Neutrophil (primary cell): ENCODE measurements around the gene SORCS2.

ENCODE experiments used
- H3K27ac ChIP-seq: fragments of 200-600 bp; sonication (generic); 2 replicates; pipeline ENCODE4 v1.5.1; 2016; ENCODE audit warnings: mild to moderate bottlenecking, moderate library complexity
- H3K27me3 ChIP-seq: fragments of 200-600 bp; sonication (generic); 2 replicates; pipeline ENCODE4 v1.6.0; 2016; ENCODE audit warnings: mild to moderate bottlenecking
- H3K36me3 ChIP-seq: fragments of 200-600 bp; sonication (generic); 2 replicates; pipeline ENCODE4 v1.5.1; 2017
- H3K4me1 ChIP-seq, 2 experiments: fragments of 200-600 bp in 1 of 2; sonication (generic) in 1 of 2; 1 replicate in 1 of 2; 2 replicates in 1 of 2; pipeline versions ENCODE4 v1.5.1 to v1.6.1; 2013 to 2016; ENCODE audit warnings: low read depth in 1 of 2, low read length in 1 of 2, mild to moderate bottlenecking in 1 of 2, moderate library complexity in 1 of 2; ENCODE audit not compliant: control insufficient read depth in 1 of 2, insufficient read depth in 1 of 2
- H3K4me3 ChIP-seq, 2 experiments: fragments of 200-600 bp in 1 of 2; sonication (generic) in 1 of 2; 1 replicate in 1 of 2; 2 replicates in 1 of 2; pipeline ENCODE4 v1.5.1; 2013 to 2016; ENCODE audit warnings: low read depth in 1 of 2, low read length in 1 of 2, mild to moderate bottlenecking in 1 of 2, moderate library complexity in 1 of 2
- H3K9me3 ChIP-seq: fragments of 200-600 bp; sonication (generic); 2 replicates; pipeline ENCODE4 v1.5.1; 2016
- TF ChIP-seq, protein P1 (sequence below): fragments of 200-600 bp; sonication (generic); IDR thresholded peaks from 2 replicates; pipeline ENCODE4 v1.5.1; 2016; ENCODE audit warnings: antibody characterized with exemption

SORCS2 gene

DNA sequence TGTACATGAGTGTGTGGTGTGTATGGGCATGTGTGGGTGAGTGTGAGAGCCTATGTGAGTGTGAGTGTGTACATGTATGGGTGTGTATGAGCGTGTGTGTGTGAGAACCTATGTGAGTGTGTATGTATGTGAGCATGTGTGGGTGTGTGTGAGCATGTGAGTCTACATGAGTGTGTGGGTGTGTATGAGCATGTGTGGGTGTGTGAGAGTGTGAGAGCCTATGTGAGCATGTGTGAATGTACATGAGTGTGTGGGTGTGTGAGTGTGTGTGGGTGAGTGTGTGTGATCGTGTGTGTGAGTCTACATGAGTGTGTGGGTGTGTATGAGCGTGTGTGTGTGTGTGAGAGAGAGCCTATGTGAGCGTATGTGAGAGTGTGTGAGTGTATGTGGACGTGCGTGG lies 447.8 kb downstream of the SORCS2 start:
- Histone ChIP-seq H3K9me3 (no peaks in the 10 kb centered on the region), H3K4me1 (peaks cover 44 to 61% of the 10 kb centered on the region in 2 experiments), H3K4me3 (no peak overlapping the region), H3K27ac (no peak overlapping the region), H3K27me3 (no peaks in the 10 kb centered on the region), H3K36me3 (no peaks in the 10 kb centered on the region)
- TF ChIP-seq, protein P1, sequence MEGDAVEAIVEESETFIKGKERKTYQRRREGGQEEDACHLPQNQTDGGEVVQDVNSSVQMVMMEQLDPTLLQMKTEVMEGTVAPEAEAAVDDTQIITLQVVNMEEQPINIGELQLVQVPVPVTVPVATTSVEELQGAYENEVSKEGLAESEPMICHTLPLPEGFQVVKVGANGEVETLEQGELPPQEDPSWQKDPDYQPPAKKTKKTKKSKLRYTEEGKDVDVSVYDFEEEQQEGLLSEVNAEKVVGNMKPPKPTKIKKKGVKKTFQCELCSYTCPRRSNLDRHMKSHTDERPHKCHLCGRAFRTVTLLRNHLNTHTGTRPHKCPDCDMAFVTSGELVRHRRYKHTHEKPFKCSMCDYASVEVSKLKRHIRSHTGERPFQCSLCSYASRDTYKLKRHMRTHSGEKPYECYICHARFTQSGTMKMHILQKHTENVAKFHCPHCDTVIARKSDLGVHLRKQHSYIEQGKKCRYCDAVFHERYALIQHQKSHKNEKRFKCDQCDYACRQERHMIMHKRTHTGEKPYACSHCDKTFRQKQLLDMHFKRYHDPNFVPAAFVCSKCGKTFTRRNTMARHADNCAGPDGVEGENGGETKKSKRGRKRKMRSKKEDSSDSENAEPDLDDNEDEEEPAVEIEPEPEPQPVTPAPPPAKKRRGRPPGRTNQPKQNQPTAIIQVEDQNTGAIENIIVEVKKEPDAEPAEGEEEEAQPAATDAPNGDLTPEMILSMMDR, result no peak

DNA sequence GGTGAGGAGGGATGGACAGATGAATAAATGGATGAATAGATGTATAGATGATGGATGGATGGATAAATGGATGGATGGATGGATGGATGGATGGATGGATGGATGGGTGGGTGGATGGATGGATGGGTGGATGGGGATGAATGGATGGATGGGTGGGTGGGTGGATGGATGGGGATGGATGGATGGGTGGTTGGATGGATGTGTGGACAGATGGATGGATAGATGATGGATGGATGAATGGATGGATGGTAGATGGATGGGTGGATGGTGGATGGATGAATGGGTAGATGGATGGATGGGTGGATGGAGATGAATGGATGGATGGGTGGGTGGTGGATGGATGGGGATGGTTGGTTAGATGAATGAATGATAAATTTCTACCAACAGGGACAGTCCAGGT lies 449.4 kb downstream of the SORCS2 start:
- H3K4me3 ChIP-seq, result no peak overlapping the region
- H3K36me3 ChIP-seq, result no peaks in the 10 kb centered on the region
- H3K27me3 ChIP-seq, result no peaks in the 10 kb centered on the region
- H3K9me3 ChIP-seq, result no peaks in the 10 kb centered on the region
- peaks cover 45 to 64% of the 10 kb centered on the region in 2 experiments for H3K4me1 ChIP-seq
- TF ChIP-seq, protein P1, result no peak
- H3K27ac ChIP-seq, result no peak overlapping the region

DNA sequence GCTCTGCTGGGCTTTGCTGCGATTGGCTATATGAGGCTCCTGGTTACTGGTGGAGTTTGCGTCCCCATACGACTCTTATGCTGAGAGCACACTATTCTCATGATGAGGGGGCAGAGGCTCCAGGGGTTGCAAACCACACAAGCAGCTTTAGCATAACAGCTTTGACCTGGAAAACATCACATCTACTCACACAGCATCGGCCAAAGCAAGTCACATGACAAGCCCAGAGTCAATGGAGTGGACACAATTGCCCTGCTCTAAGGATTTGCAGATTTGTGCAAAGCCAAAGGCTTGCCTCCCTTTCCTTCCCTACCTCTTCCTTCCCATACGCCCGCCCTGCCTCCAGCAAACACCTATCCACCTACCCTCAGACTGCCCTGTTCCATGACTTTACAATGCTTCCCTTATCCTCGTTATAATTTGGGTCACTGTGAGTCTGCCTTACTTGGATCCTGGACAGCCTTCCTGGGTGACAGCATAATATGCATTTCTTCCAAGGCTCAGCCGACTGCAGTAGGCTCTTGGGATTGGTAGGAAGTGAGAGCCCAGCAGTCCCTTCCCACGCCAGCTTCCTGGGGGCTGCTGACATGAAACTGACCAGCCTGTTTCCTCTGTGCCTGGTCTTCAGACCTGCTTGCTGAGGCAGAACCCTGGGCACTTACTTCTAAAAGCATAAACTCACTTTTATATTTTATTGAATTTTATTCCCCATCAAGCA lies 450.6 kb downstream of the SORCS2 start:
- Histone ChIP-seq H3K27me3 (no peaks in the 10 kb centered on the region), H3K4me1 (peaks cover 55 to 71% of the 10 kb centered on the region in 2 experiments)
- TF ChIP-seq, protein P1, result no peak

DNA sequence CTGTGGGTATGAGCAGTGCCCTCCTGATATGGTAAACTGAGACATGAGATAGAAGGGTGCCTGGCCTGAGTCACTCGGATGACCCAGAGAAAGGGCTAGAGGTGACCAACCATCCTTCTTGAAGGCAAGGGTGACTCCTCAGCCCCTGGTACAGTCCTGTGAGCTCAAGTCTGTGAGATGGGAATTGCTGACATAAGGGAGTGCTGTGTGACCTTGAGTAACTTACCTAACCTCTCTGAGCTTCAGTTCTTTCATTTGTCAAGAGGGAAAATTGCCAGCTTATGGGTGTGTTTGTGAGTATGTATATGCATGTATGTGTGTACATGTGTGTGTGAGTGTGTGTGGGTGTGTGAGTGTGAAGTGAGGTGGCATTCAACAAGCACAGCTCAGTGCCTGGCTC lies 452.8 kb downstream of the SORCS2 start:
- Histone ChIP-seq H3K27ac (no peak overlapping the region), H3K9me3 (no peaks in the 10 kb centered on the region), H3K36me3 (no peaks in the 10 kb centered on the region), H3K4me1 (peaks cover 57 to 71% of the 10 kb centered on the region in 2 experiments), H3K27me3 (no peaks in the 10 kb centered on the region), H3K4me3 (no peak overlapping the region)
- TF ChIP-seq, protein P1, result no peak

More for the DNA sequence above, 450.6 kb downstream of the SORCS2 start:
- Histone ChIP-seq H3K27ac (no peak overlapping the region), H3K36me3 (no peaks in the 10 kb centered on the region), H3K4me3 (no peak overlapping the region), H3K9me3 (no peaks in the 10 kb centered on the region)

DNA sequence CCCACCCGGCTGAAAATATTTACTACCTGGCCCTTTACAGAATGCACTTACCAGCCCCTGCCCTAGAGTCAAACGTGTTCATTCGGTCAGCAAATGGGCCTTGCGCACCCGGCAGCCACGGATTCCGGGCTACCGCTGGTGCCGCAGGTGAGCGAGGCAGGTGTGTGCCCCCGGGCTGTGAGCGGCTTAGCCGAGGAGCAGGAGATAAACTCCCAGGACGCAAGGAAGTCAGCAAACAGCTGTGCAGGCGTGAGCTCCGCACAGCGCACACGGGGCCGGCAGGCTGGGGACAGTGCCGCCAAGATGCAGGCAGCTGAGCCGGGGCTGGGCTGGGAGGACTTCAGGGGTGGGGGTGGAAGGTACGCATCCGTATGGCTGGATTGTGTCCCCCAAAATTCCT lies 453.6 kb downstream of the SORCS2 start:
- H3K27me3 ChIP-seq, result no peaks in the 10 kb centered on the region
- peaks cover 60 to 71% of the 10 kb centered on the region in 2 experiments for H3K4me1 ChIP-seq
- H3K36me3 ChIP-seq, result no peaks in the 10 kb centered on the region
- TF ChIP-seq, protein P1, result no peak
- no peaks in the 10 kb centered on the region for H3K9me3 ChIP-seq
- peak overlapping the region in 1 of 2 experiments; percentile 15 for H3K4me3 ChIP-seq
- no peak overlapping the region for H3K27ac ChIP-seq
